ENCODE results near the gene ZNF865.

DNA sequence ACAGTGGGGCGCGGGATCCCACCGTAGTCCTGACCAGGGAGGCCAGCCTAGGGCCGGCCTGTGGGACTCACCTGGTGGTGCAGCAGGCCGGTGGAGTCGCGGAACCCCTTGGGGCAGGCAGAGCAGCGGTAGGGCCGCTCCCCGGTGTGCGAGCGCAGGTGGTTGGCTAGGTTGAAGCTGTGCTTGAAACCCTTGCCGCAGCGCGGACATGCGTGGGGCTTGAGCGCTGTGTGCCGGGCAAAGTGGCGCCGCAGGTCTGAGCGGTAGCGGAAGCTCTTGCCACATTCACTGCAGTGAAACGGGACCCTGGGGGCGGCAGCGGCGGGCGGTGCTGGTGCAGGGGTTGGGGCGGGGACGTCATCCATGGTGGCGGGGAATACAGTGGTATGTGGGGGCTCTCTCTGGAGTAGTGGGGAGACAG is 7.9 kb upstream of the ZNF865 start:
- TF ChIP-seq, protein P1, sequence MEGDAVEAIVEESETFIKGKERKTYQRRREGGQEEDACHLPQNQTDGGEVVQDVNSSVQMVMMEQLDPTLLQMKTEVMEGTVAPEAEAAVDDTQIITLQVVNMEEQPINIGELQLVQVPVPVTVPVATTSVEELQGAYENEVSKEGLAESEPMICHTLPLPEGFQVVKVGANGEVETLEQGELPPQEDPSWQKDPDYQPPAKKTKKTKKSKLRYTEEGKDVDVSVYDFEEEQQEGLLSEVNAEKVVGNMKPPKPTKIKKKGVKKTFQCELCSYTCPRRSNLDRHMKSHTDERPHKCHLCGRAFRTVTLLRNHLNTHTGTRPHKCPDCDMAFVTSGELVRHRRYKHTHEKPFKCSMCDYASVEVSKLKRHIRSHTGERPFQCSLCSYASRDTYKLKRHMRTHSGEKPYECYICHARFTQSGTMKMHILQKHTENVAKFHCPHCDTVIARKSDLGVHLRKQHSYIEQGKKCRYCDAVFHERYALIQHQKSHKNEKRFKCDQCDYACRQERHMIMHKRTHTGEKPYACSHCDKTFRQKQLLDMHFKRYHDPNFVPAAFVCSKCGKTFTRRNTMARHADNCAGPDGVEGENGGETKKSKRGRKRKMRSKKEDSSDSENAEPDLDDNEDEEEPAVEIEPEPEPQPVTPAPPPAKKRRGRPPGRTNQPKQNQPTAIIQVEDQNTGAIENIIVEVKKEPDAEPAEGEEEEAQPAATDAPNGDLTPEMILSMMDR (conservative IDR thresholded peaks at IDR 0.05 in 1 of 2, IDR thresholded peaks at IDR 0.05 in 1 of 2; ENCODE audit: low read depth in 1 of 2, low read length in 2 of 2): no peak
- no peak for TF ChIP-seq EZH2 (IDR thresholded peaks at IDR 0.05; ENCODE audit: low read length, missing control alignments)

Data from fibroblast of lung (primary cell).